ENCODE data around the gene CHDH.

The CHDH gene

GRCh38 chr3:53803816-53804695, 42.2 kb downstream of the CHDH start:
- no peak for TF ChIP-seq CTCF (IDR thresholded peaks at IDR 0.05; ENCODE audit: insufficient read depth, missing control alignments)
- FAIRE-seq (no peak), DNase-seq (ENCODE audit: insufficient read length, low spot score) (no peak)

GRCh38 chr3:53803124-53803815, 42.9 kb downstream of the CHDH start:
- FAIRE-seq, result no peak
- no peak for DNase-seq (ENCODE audit: insufficient read length, low spot score)
- no peak for TF ChIP-seq CTCF (IDR thresholded peaks at IDR 0.05; ENCODE audit: insufficient read depth, missing control alignments)

GRCh38 chr3:53802256-53802880, 43.9 kb downstream of the CHDH start:
- FAIRE-seq (no peak), DNase-seq (ENCODE audit: insufficient read length, low spot score) (no peak)
- TF ChIP-seq CTCF (IDR thresholded peaks at IDR 0.05; ENCODE audit: insufficient read depth, missing control alignments), result no peak

GRCh38 chr3:53801319-53801718, 44.9 kb downstream of the CHDH start:
- TF ChIP-seq CTCF (IDR thresholded peaks at IDR 0.05; ENCODE audit: insufficient read depth, missing control alignments), result no peak
- no peak for DNase-seq (ENCODE audit: insufficient read length, low spot score)
- no peak for FAIRE-seq

GRCh38 chr3:53800041-53800906, 45.9 kb downstream of the CHDH start:
- TF ChIP-seq CTCF (IDR thresholded peaks at IDR 0.05; ENCODE audit: insufficient read depth, missing control alignments), result no peak
- no peak for FAIRE-seq
- DNase-seq (ENCODE audit: insufficient read length, low spot score), result no peak

DNA sequence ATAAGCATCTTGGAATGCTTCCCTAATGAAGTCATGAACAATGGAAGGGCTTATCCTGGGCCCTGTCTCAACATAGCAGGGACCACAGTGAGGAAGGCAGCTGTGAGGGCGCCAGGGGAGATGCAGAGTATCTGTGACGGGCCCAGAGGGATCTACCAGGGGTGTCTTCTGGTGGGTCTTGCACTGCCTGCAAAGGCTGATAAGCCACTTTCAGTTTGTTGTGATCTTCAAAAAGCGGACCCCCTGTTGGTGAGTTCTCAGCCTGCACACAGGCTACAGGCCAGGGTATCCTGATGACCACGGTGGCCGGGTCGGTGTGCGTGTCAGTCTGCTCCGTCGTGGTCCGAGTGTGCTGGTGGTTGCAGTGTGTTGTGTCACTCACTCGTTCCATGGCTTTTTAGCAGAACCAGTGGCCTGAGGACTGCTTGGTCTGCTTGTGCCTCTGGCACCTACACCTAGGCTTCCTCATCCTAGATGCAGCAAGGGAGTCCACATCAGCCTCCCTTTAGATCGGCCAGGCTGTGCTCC, 46.8 kb downstream of the CHDH start:
- no peak for FAIRE-seq
- no peak for TF ChIP-seq CTCF (IDR thresholded peaks at IDR 0.05; ENCODE audit: insufficient read depth, missing control alignments)

More for the DNA sequence above, 46.8 kb downstream of the CHDH start:
- no peak for DNase-seq (ENCODE audit: insufficient read length, low spot score)

Measured in D721Med (cell line).